G401.6 (cell line): ENCODE measurements around the gene ANXA8L1.
"Not testable (repeated sequence)": the region's sequence is repeated elsewhere in the genome, so short reads cannot be mapped to it uniquely, and the experiment has no call there.

Experiments
- FAIRE-seq: peaks from 2 replicates; lab custom pipeline; 2012; peaks lifted over from hg19 to GRCh38; lab: Jason Lieb, UNC

Gene ANXA8L1, protein sequence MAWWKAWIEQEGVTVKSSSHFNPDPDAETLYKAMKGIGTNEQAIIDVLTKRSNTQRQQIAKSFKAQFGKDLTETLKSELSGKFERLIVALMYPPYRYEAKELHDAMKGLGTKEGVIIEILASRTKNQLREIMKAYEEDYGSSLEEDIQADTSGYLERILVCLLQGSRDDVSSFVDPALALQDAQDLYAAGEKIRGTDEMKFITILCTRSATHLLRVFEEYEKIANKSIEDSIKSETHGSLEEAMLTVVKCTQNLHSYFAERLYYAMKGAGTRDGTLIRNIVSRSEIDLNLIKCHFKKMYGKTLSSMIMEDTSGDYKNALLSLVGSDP

DNA sequence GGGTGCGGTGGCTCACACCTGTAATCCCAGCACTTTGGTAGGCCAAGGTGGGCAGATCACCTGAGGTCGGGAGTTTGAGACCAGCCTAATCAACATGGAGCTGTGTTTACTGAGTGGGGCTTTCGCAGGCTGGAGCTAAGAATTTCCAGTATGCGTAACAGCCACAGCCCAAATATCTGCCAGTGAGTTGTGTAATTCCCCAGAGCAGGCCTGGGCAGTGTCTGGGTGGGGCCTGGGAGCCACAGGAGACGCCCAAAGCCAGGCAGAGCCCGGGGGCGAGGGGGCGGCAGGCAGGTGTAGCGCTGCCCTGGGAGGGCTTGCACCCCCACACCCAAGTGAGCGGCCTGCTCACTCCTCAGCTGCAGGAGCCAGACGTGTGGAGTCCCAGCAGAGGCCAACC lies at the start of gene ANXA8L1:
Gene ANXA8L1 (plus strand): TSS at position 371 of the 400 bp plus-strand sequence. CDS start 76 bp downstream, outside the sequence.
- not testable (repeated sequence) for FAIRE-seq

GRCh38 chr10:46326066-46326465 lies 49.5 kb upstream of the ANXA8L1 start:
- no peak for FAIRE-seq

- FAIRE-seq = no peak
Measured at GRCh38 chr10:46326971-46327370, 48.6 kb upstream of the ANXA8L1 start.

DNA sequence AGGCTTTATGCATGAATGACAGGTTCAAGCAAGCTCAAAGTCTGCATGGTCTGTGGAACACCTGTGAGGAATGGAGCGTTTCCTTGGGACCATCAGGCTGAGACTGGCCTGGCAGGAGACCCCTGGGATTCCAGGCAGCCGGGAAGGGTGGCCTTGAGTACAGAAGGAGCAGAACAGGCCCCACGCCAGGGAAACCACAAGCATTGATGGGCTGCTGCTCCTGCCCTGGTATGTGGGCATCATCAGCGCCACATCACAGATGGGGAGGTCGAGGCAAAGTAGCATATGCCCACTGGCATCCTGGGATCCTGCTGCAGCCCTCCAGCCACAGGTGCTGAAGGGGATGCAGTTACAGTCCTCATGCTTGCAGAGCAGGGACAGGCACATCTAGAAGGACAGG lies 47.9 kb upstream of the ANXA8L1 start:
- no peak for FAIRE-seq

GRCh38 chr10:46328853-46329689 lies 46.5 kb upstream of the ANXA8L1 start:
- FAIRE-seq = no peak

DNA sequence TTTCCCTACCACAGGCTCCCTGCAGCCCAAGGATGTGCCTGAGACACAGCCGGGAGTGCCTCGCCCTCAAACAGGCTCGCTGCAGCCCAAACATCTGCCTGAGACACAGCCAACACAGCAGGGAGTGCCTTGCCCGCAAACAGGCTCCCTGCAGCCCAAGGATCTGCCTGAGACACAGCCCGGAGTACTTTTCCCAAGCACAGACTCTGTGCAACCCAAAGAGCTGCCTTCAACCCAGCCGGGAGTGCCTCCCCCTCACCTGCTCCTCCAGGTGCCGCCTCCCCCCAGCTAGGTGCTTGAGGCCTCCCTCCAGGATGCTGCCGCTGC lies 45.9 kb upstream of the ANXA8L1 start:
- no peak for FAIRE-seq

DNA sequence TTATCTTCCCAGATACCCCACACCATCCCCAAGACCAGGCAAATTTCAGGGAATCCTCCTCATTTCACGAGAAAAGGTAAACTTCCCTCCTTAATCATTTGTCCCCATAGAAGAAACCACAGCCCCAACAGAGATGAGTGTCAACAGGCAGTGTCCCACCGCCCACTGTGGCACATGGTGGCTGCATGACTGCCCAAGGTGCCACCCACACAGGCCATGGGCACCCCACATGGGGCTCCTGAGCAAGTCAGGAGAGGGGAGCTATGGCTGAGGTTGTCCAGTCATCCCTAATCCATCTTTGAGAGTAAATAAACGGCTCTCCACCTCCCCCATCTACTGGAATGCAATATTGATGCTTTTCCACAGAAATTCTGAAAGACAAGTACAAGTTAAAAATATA lies 44.7 kb upstream of the ANXA8L1 start:
- no peak for FAIRE-seq

GRCh38 chr10:46365484-46365883 lies 10.1 kb upstream of the ANXA8L1 start:
- not testable (repeated sequence) for FAIRE-seq

DNA sequence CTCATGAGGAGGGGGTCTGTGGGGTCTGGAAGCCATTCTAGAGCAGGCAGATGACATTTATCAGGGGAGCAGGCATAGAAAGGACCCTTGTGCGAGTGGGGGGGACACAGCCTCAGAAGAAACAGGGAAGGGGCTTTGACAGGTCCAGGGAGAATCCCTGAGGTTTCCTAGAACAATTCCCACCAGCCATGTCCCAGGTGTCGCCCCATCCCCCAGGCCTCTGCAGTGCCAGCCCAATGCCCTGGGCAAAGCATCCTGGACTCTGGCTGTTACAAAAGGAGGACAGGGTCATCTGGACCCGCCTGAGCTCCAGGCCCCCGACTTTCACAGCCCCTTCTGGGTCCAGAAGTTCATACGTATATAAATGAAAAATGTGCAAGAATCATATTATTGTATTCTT lies 8.4 kb upstream of the ANXA8L1 start:
- not testable (repeated sequence) for FAIRE-seq

DNA sequence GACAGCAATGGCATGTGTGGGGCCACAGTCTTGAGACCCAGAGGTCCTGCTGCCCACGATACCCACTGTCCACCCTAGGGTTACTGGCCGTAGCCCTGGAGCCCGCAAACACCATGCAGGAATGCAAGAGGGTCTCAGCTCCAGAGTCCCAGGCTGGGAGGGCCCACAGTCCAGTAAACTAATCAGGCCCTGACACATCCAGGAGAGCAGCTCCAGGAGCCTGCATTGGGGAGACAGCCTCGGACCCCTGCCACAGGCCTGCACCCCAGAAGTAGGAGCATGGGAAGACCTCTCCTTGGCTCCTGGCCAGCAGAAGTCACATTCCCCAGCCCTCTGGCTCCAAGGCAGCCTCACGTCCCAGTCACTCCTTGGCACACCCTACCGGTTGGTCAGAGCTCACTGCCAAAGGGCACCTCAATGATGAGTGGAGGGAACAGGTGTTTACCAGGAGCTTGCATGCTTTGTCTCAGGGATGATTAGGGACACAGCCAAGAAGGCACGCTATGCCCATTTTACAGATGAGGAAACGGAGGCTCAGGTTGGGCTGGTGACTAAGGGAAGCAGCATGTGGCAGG lies 7.8 kb upstream of the ANXA8L1 start:
- not testable (repeated sequence) for FAIRE-seq

DNA sequence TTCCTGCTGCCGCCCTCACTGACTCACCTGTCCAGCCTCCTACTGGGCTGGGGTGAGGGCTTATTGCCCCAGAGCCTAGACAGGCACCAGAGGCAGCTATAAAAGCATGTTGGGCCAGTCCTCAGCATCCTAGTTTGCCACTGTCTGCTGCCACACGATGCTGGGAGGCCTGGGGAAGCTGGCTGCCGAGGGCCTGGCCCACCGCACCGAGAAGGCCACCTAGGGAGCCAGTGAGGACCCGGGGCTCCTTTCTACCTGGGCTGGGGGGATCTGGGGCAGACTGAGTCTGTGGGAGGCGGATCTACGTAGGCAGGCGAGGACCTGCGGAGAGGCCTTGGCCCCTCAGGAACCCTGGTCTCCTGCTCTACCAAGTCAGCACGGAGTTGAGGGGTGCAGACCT lies 6.6 kb upstream of the ANXA8L1 start:
- FAIRE-seq = not testable (repeated sequence)

DNA sequence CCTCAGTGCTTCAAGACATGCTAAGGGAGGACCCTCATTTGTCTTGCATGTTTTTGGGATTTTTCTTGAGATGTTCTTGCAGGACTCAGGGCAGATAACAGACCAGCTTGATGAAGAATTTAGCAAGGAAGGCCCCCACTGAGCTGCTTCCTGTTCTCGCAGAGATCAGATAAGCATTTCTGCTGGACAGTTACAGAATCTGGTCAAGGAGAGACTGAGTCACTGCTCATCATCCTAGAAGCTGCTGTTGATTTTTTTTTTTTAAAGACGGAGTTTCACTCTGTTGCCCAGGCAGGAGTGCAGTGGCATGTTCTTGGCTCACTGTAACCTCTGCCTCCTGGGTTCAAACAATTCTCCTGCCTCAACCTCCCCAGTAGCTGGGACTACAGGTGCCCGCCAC lies 1.2 kb upstream of the ANXA8L1 start:
- not testable (repeated sequence) for FAIRE-seq

- not testable (repeated sequence) for FAIRE-seq
Measured at GRCh38 chr10:46377022-46377421, 1.4 kb downstream of the ANXA8L1 start.

DNA sequence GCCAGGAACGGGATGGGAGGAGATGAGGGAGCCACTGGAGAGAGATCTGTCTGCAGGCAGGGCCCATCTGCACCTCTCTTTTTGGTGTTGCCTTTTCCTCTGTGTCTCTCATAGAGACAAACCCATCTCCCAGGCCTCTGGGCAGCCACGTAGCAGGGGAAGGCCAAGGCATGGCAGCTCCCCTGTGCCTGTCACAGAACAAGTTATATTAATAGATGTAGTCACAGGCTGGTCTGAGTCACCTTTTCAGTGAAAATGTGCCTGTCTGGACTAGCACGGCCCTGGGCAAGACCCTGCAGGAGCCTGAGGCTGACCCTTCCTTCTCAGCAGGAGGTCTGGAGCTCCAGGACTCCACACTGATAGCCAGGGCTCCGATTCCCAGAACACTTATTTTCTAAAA lies 2.1 kb downstream of the ANXA8L1 start:
- FAIRE-seq = not testable (repeated sequence)

DNA sequence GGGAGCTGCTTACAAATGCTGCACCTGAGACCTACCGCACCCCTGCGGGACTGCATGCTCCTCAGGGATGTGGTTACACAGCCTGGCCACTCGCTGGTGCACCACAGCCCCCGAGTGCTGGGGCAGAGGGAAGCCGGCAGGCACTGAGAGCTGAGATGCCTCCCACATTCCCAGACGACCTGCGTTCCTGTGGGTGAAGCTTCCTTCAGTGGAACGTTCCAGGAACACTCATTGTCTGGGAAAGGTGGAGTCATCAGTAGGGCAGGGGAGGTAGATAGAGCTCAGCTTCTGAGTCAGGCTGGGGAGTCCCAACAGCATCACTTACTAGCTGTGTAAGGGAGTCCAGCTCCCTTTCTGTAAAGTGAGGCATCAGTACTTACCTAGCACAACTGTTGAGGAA lies 2.5 kb downstream of the ANXA8L1 start:
- FAIRE-seq = not testable (repeated sequence)

DNA sequence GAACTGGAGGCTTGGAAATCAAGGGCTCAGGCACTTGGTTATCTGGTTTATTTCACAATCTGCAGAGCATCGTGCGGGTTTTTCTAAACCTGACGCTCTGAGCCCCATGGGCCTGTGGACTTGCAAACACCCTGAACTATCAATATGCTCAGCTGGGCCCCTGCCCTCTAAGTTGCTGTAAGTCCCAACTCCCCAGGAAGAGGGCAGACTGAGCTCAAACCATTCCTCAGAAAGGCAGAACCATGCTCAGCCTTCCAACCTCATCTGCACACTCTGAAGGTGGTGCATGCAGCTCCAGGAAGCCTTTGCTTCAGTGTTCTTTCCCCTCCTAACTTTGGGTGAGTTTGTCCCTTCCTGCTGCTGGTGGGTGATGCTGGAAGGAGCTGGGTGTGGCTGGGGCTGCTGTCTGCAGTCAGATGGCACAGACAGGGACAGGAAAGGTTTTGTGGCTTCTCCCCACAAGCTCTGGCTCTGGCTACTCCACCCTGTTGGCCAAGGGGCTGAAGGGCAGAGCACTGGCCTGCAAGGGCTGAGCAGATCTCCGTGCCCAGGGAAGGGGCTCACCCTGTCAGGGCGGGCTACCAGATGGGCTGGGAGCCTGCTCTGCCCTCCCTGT lies 3.8 kb downstream of the ANXA8L1 start:
- not testable (repeated sequence) for FAIRE-seq

GRCh38 chr10:46385858-46386257 lies 10.3 kb downstream of the ANXA8L1 start:
- FAIRE-seq = not testable (repeated sequence)

- not testable (repeated sequence) for FAIRE-seq
Measured at GRCh38 chr10:46386694-46387093, 11.1 kb downstream of the ANXA8L1 start.

DNA sequence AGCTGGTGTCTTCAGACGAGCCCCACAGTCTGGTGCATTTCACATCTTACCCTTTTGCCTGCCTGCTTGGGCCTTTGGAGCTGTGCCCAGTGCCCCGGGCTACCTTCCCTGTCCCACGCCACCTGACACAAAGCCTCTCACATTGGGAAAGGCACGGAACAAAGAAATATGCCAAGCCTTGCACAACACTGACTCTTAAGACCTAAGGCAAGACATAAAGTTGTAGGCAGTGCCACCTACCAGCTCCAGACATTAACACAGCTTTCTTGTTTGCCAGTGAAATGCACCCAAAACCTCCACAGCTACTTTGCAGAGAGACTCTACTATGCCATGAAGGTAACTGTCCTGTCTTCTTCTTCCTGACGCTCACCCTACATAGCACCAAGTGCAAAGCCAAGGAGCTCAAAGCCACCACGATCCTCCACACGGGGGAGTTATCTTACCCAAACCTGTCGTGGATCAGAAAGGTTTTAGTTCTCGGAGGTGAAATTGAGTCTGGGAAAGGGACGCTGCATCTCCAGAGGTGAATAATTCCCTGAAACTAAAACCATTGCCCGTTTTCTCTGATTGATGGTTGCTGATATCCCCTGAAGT lies 11.8 kb downstream of the ANXA8L1 start:
- not testable (repeated sequence) for FAIRE-seq

DNA sequence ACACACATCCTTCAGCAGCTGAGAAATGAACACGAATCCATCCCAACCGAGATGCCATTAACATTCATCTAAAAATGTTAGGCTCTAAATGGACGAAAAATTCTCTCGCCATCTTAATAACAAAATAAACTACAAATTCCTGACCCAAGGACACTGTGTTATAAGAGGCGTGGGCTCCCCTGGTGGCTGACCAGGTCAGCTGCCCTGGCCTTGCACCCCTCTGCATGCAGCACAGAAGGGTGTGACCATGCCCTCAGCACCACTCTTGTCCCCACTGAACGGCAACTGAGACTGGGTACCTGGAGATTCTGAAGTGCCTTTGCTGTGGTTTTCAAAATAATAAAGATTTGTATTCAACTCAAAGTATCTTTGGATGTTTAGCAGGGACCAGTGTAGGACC lies 15.8 kb downstream of the ANXA8L1 start:
- FAIRE-seq = not testable (repeated sequence)

GRCh38 chr10:46396441-46397279 lies 21.1 kb downstream of the ANXA8L1 start:
- not testable (repeated sequence) for FAIRE-seq
